ENCODE measurements around the gene BAK1. TPM values are rescaled to one million over a fixed set of nuclear protein-coding genes. Genes with fewer than 3 reads are reported as not detected.

Gene BAK1
- total RNA-seq, 1 experiment from 2014 or later = 23.7 TPM

- peak overlapping the region; percentile 95 for H3K9ac ChIP-seq (ENCODE audit: low read length)
- peak overlapping the region; percentile 99 for H3K4me3 ChIP-seq (ENCODE audit: low read length)
- peaks cover 9% of the 10 kb centered on the region; the same call in 1 of the 2 replicates for H3K36me3 ChIP-seq (ENCODE audit: low read depth, low read length)
- peaks cover 26% of the 10 kb centered on the region; the same call in 1 of the 2 replicates for H4K20me1 ChIP-seq (ENCODE audit: low read length)
- no peaks in the 10 kb centered on the region for H3K9me3 ChIP-seq (ENCODE audit: low read length)
- no peak overlapping the region for H3K27ac ChIP-seq (ENCODE audit: low read length)
- no peaks in the 10 kb centered on the region for H3F3A ChIP-seq (ENCODE audit: low read length, unreplicated experiment)
- intact Hi-C loops (cut with micrococcal nuclease) = no loop called here
- H3K27me3 ChIP-seq (ENCODE audit: low read length) = no peaks in the 10 kb centered on the region
- TF ChIP-seq CTCF (conservative IDR thresholded peaks at IDR 0.05; ENCODE audit: low read depth, low read length) = no peak
- no peak for TF ChIP-seq EZH2 (IDR thresholded peaks at IDR 0.05; ENCODE audit: low read length, unreplicated experiment)
- TF ChIP-seq EZH2phosphoT487 (IDR thresholded peaks at IDR 0.05; ENCODE audit: borderline replicate concordance, low read length) = no peak
- H3K4me2 ChIP-seq (ENCODE audit: low read length) = peak overlapping the region; percentile 99
- H3K4me1 ChIP-seq (ENCODE audit: insufficient read depth, low read length) = peaks cover 29% of the 10 kb centered on the region
- peak overlapping the region; percentile 90 for H2AFZ ChIP-seq (ENCODE audit: low read length)
- H3K79me2 ChIP-seq (ENCODE audit: low read length) = peaks cover 61% of the 10 kb centered on the region
- ATAC-seq (peak; percentile 31), DNase-seq (peak; percentile 66)
- CTCF ChIA-PET = interaction anchor here (2.0 kb wide), 1 partner anchor 33 kb away, joined by 6 read pairs; no protein-coding TSS in a partner anchor
- TSS peak; percentile 37 for BruUV-seq (replicated peaks)
- no peaks in the 10 kb centered on the region for H3K9me2 ChIP-seq (replicated peaks; ENCODE audit: low read length)
- POLR2A ChIA-PET (ENCODE audit: unreplicated experiment) = interaction anchor here (0.6 kb wide), 1 partner anchor 53 kb away, joined by 3 read pairs; no protein-coding TSS in a partner anchor
Observed at GRCh38 chr6:33622456-33623431, 42.7 kb upstream of the BAK1 start.

GRCh38 chr6:33621711-33622388 is 41.8 kb upstream of the BAK1 start:
- Histone ChIP-seq H3K9me3 (ENCODE audit: low read length) (no peaks in the 10 kb centered on the region), H4K20me1 (ENCODE audit: low read length) (peaks cover 26% of the 10 kb centered on the region; the same call in 1 of the 2 replicates), H3K9me2 (replicated peaks; ENCODE audit: low read length) (no peaks in the 10 kb centered on the region), H3K4me1 (ENCODE audit: insufficient read depth, low read length) (peaks cover 29% of the 10 kb centered on the region), H3F3A (ENCODE audit: low read length, unreplicated experiment) (no peaks in the 10 kb centered on the region), H3K4me2 (ENCODE audit: low read length) (peak overlapping the region; percentile 99), H3K9ac (ENCODE audit: low read length) (peak overlapping the region; percentile 95), H2AFZ (ENCODE audit: low read length) (peak overlapping the region; percentile 90), H3K27me3 (ENCODE audit: low read length) (no peaks in the 10 kb centered on the region), H3K36me3 (ENCODE audit: low read depth, low read length) (peaks cover 7% of the 10 kb centered on the region; the same call in 1 of the 2 replicates), H3K4me3 (ENCODE audit: low read length) (peak overlapping the region; percentile 99), H3K27ac (ENCODE audit: low read length) (peak overlapping the region; percentile 69), H3K79me2 (ENCODE audit: low read length) (peaks cover 54% of the 10 kb centered on the region)
- TSS peak; percentile 45 for BruUV-seq (replicated peaks)
- ATAC-seq = peak; percentile 50
- DNase-seq = peak; percentile 49
- CTCF ChIA-PET = interaction anchor here (2.0 kb wide), 1 partner anchor 32 kb away, joined by 6 read pairs; no protein-coding TSS in a partner anchor
- POLR2A ChIA-PET (ENCODE audit: unreplicated experiment) = no interaction called here
- intact Hi-C loops (cut with micrococcal nuclease) = loop anchor here (1.0 kb wide), 1 partner anchor 32 kb away; no protein-coding TSS in a partner anchor
- TF ChIP-seq CTCF (conservative IDR thresholded peaks at IDR 0.05; ENCODE audit: low read depth, low read length) (no peak), EZH2 (IDR thresholded peaks at IDR 0.05; ENCODE audit: low read length, unreplicated experiment) (no peak), EZH2phosphoT487 (IDR thresholded peaks at IDR 0.05; ENCODE audit: borderline replicate concordance, low read length) (no peak)

Measured in PC-3 (cell line).